ENCODE data around the gene TRAK1. TPM values are rescaled to one million over a fixed set of nuclear protein-coding genes. Genes with fewer than 3 reads are reported as not detected.
A peak's percentile ranks its signal among the peaks of the same experiment; 100 is the strongest.

The TRAK1 gene
- total and polyA plus RNA-seq, 7 donors, result 17.6 to 42.7 (median 31.8) TPM

- 74 to 82% methylated on average over 12 of the region's 12 CpGs for WGBS, 2 donors
Observed at GRCh38 chr3:42224658-42225421, 133.7 kb downstream of the TRAK1 start.

DNA sequence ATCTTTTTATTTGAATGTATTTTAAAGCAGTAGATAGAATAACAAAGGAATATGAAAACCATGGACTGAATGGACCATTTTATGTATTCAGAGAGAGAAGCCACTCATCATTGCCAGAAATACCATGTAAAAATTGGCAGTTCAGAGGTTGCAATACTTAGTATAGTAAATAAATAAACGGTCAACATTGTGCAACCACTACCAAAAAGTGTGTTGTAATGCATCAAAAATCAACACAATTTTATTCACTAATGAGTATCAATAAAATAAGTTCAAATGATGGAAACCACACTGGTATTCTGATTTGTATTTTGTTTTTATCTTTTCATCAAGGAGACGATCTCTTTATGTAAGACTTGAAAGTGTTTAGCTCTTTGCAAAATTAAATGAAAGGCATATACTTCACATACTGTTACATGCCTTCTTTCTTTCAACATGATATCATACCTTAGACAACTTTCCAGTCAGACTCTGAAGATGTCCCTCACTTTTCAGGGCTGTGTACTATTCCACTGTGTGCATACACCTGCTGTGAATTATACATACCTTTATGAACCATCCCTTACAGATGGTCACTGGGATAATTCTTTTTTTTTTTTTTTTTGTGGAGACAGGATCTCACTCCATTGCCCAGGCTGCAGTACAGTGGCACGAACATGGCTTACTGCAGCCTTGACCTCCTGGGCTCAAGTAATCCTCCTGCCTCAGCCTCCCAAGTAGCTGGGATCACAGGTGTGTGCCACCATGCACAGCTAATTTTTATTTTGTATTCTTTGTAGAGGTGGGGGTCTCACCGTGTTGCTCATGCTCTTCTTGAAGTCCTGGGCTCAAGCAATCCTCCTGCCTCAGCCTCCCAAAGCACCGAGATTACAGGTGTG, 134.6 kb downstream of the TRAK1 start:
- Histone ChIP-seq H3K27me3 (no peaks in the 10 kb centered on the region), H3K4me1 (peaks cover 0 to 23% (median 17%) of the 10 kb centered on the region in 4 donors), H3K27ac (peak overlapping the region in 3 of 4 donors; percentile 34 to 50 (median 46)), H3K9me3 (no peaks in the 10 kb centered on the region), H3K36me3 (peaks cover 17 to 39% (median 20%) of the 10 kb centered on the region in 4 donors), H3K4me3 (no peak overlapping the region)
- TF ChIP-seq POLR2AphosphoS5 (IDR thresholded peaks at IDR 0.05) (no peak), CTCF (IDR thresholded peaks at IDR 0.05) (no peak), EP300 (IDR thresholded peaks at IDR 0.05) (no peak), POLR2A (IDR thresholded peaks at IDR 0.05) (no peak)
- intact Hi-C loops (cut with DNase I), result loop anchor here (5.0 kb wide), 1 partner anchor 322 kb away; no protein-coding TSS in a partner anchor
- no peak for DNase-seq
- 75 to 93% methylated on average over 5 of the region's 5 CpGs for WGBS, 2 donors

More at GRCh38 chr3:42224658-42225421, 133.7 kb downstream of the TRAK1 start:
- Histone ChIP-seq H3K27ac (peak overlapping the region; percentile 28 to 50 (median 40)), H3K4me3 (no peak overlapping the region), H3K27me3 (no peaks in the 10 kb centered on the region), H3K36me3 (peaks cover 19 to 47% (median 27%) of the 10 kb centered on the region in 4 donors), H3K9me3 (no peaks in the 10 kb centered on the region), H3K4me1 (peaks cover 0 to 20% (median 16%) of the 10 kb centered on the region in 4 donors)
- intact Hi-C loops (cut with DNase I), result loop anchor here (5.0 kb wide), 1 partner anchor 322 kb away; no protein-coding TSS in a partner anchor
- no peak for DNase-seq
- TF ChIP-seq EP300 (IDR thresholded peaks at IDR 0.05) (no peak), POLR2AphosphoS5 (IDR thresholded peaks at IDR 0.05) (peak in 2 of 4 donors; percentile 27 to 28), CTCF (IDR thresholded peaks at IDR 0.05) (no peak)

DNA sequence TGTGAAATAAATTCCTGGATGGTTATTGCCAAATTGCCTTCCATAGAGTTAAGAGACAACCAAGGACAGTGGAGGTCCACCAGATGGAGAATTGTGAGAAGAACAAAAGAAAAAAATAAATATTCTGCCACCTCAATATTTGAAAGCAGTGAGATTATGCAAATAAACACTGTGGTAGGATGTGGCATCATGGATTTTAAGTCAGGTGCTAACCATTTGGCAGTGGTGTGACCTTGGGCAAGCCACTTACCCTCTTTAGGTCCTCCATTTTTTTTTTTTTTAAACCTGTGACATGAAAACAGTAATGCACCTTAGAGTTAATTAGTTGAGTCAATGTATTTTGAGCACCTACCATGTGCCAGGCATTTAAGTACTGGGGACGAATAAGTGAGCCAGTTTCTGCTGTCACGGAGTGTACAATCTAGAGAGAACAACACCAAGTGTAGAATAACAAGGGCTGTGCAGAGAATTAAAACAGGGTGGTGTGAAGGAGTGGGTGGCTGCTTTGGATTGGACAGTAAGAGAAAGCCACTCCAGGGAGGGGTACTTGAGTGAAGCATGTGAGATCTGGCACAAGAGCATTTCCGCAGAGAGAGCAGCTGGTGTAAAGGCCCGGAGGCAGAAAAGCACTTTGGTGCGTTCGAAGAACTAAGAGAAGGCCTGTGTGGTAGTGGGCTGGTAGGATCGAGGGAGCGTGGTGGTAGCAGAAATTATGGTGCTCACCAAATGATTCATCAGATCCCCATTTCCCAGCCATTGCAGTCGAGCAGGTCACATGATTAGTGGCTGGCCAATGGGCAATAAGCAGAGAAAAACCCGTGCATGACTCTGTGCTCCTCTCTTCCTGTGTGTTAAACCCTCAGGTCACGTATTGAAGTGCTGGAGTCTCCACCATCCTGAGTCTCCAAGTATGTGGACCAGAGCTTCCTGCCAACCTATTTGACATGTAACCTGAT, 135.6 kb downstream of the TRAK1 start:
- 87 to 88% methylated on average over 11 of the region's 11 CpGs for WGBS, 2 donors
- Histone ChIP-seq H3K9me3 (no peaks in the 10 kb centered on the region), H3K4me1 (peaks cover 0 to 23% (median 17%) of the 10 kb centered on the region in 4 donors), H3K27ac (no peak overlapping the region), H3K4me3 (no peak overlapping the region), H3K27me3 (no peaks in the 10 kb centered on the region), H3K36me3 (peaks cover 17 to 29% (median 20%) of the 10 kb centered on the region in 4 donors)
- intact Hi-C loops (cut with DNase I), result loop anchor here (5.0 kb wide), 1 partner anchor 321 kb away; no protein-coding TSS in a partner anchor
- TF ChIP-seq EP300 (IDR thresholded peaks at IDR 0.05) (no peak), POLR2A (IDR thresholded peaks at IDR 0.05) (no peak), CTCF (IDR thresholded peaks at IDR 0.05) (no peak), POLR2AphosphoS5 (IDR thresholded peaks at IDR 0.05) (no peak)
- DNase-seq, result no peak

DNA sequence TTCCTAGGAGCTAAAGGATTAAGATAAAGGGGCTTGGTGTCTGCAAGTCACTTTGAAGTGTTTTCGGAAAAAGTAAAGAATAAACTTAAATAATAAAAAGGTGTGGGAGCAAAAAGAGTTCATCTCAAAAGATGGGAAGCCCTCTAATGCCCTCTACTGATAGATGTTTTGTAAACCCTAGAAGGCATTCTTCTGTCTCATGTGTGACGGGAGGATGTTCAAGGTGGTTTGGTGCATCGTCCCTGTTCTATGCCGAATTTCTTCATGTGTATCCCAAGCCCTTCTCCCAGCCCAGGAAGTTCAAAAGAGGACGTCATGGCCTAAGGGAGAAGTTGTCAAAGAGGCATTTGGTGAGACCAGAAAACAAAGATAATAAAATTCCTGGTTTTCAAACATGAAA, 137.6 kb downstream of the TRAK1 start:
- Histone ChIP-seq H3K27ac (no peak overlapping the region), H3K4me1 (peaks cover 0 to 23% (median 15%) of the 10 kb centered on the region in 4 donors), H3K4me3 (no peak overlapping the region), H3K27me3 (no peaks in the 10 kb centered on the region), H3K9me3 (no peaks in the 10 kb centered on the region), H3K36me3 (peaks cover 3 to 9% (median 3%) of the 10 kb centered on the region in 4 donors)
- intact Hi-C loops (cut with DNase I), result loop anchor here (5.0 kb wide), 1 partner anchor 319 kb away; no protein-coding TSS in a partner anchor
- no peak for DNase-seq
- TF ChIP-seq POLR2A (IDR thresholded peaks at IDR 0.05), result no peak
- no peak for TF ChIP-seq EP300 (IDR thresholded peaks at IDR 0.05)
- TF ChIP-seq POLR2AphosphoS5 (IDR thresholded peaks at IDR 0.05), result no peak
- no peak for TF ChIP-seq CTCF (IDR thresholded peaks at IDR 0.05)
- 42 to 46% methylated on average over 5 of the region's 5 CpGs for WGBS, 2 donors
